K562 (cell line): Measurements from ENCODE around the gene OR14A16. TPM values are rescaled to one million over a fixed set of nuclear protein-coding genes. Genes with fewer than 3 reads are reported as not detected.

Source experiments
- STAT5A ChIP-seq: IDR thresholded peaks from 2 replicates; pipeline ENCODE4 v1.6.1; 2012; ENCODE audit warnings: low read length, inconsistent platforms, borderline replicate concordance
- TAF1 ChIP-seq: IDR thresholded peaks from 2 replicates; pipeline ENCODE4 v1.6.1; 2011; ENCODE audit warnings: mild to moderate bottlenecking, low read length, moderate library complexity; ENCODE audit not compliant: insufficient read depth, control insufficient read depth, severe bottlenecking; ENCODE audit errors: extremely low read depth
- ZKSCAN8 ChIP-seq: fragments of 200-800 bp; sonication (Bioruptor generic); IDR thresholded peaks from 2 replicates; pipeline ENCODE4 v1.6.1; 2016; ENCODE audit warnings: missing genetic modification characterization, missing compliant biosample characterization
- ZNF384 ChIP-seq: IDR thresholded peaks from 2 replicates; pipeline ENCODE4 v1.6.1; 2012; ENCODE audit warnings: low read depth, low read length, improper control_type of control experiment
- polyA plus RNA-seq, 8 experiments: library from polyadenylated mRNA; depleted of rRNA in 4 of 8; stranded (reverse) in 5 of 8; unstranded in 3 of 8; fragments of >200 nt; fragmentation: Nextera tagmentation in 2 of 8; fragmentation: Illumina TruSeq in 1 of 8; extraction: Ambion mirVana in 2 of 8; extraction: Trizol in 1 of 8; gene quantifications; 2 replicates each; pipeline versions ENCODE4 v1.2.1 to v1.2.3, GENCODE V29; 2011 to 2014; ENCODE audit warnings: inconsistent platforms in 1 of 8, missing spikeins in 1 of 8
- total RNA-seq, 7 experiments: library from RNA; depleted of rRNA in 6 of 7; stranded (reverse); fragments of >200 nt in 6 of 7; fragmentation: Illumina TruSeq in 2 of 7; extraction: Trizol in 2 of 7; gene quantifications; 2 replicates each; pipeline versions ENCODE4 v1.2.1 to v1.2.3, GENCODE V29; 2011 to 2021; ENCODE audit warnings: low replicate concordance in 1 of 7
- TF ChIP-seq, protein P1 (sequence below): sonication (generic); formaldehyde crosslinking; IDR thresholded peaks from 2 replicates; pipeline ENCODE4 v1.8.0; 2022; ENCODE audit warnings: mild to moderate bottlenecking, missing genetic modification reagents
- TF ChIP-seq, protein P2 (sequence below): fragments of 250-450 bp; sonication (Bioruptor Pico); IDR thresholded peaks from 2 replicates; pipeline ENCODE4 v1.4.0; 2020
- TF ChIP-seq, protein P3 (sequence below), 2 experiments: fragments of 450-650 bp; IDR thresholded peaks; 2 replicates each; pipeline ENCODE4 v1.6.1; 2016; ENCODE audit warnings: mild to moderate bottlenecking in 2 of 2, borderline replicate concordance in 1 of 2, low read depth in 1 of 2, moderate library complexity in 1 of 2

Gene OR14A16
- total and polyA plus RNA-seq, 9 of the 15 experiments (the other 6 are each of a cell fraction or from before 2014, with no cell fraction given), result not detected

DNA sequence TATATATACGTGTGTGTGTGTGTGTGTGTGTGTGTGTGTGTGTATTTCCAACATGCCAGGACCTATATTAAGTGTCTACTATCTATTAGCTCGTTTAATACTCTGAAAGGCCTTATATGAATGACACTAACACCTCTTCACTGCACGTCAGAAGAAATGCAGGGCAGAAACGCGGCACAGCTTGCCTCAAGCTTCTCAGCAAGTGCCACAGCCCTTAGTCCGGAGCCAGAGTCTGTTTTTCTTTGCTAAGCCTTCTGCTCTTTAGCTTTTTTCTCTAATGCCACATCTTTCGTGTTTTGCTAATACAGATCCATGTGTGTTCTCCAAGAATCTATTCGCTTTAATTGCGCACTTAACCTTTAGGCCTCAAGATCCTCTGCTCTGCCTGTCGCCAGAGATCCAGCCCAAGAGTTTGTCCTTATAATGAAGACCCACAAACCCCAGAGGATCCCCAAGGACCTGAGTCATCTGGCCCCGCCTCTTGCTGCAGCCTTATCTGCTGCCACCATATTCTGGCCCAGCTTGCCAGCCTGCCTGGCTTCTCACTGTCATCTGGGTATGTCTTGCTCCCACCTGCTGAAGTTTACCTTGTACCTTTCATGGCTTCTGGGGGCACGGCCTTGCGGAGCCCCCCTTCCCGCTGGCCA lies 31.1 kb upstream of the OR14A16 start (continued):
- peak; percentile 69 for TF ChIP-seq STAT5A
- peak; percentile 22; the same call in 1 of the 2 replicates for TF ChIP-seq ZKSCAN8 (CRISPR knock-in tag)
- peak; percentile 23 for TF ChIP-seq TAF1
- TF ChIP-seq, protein P1, sequence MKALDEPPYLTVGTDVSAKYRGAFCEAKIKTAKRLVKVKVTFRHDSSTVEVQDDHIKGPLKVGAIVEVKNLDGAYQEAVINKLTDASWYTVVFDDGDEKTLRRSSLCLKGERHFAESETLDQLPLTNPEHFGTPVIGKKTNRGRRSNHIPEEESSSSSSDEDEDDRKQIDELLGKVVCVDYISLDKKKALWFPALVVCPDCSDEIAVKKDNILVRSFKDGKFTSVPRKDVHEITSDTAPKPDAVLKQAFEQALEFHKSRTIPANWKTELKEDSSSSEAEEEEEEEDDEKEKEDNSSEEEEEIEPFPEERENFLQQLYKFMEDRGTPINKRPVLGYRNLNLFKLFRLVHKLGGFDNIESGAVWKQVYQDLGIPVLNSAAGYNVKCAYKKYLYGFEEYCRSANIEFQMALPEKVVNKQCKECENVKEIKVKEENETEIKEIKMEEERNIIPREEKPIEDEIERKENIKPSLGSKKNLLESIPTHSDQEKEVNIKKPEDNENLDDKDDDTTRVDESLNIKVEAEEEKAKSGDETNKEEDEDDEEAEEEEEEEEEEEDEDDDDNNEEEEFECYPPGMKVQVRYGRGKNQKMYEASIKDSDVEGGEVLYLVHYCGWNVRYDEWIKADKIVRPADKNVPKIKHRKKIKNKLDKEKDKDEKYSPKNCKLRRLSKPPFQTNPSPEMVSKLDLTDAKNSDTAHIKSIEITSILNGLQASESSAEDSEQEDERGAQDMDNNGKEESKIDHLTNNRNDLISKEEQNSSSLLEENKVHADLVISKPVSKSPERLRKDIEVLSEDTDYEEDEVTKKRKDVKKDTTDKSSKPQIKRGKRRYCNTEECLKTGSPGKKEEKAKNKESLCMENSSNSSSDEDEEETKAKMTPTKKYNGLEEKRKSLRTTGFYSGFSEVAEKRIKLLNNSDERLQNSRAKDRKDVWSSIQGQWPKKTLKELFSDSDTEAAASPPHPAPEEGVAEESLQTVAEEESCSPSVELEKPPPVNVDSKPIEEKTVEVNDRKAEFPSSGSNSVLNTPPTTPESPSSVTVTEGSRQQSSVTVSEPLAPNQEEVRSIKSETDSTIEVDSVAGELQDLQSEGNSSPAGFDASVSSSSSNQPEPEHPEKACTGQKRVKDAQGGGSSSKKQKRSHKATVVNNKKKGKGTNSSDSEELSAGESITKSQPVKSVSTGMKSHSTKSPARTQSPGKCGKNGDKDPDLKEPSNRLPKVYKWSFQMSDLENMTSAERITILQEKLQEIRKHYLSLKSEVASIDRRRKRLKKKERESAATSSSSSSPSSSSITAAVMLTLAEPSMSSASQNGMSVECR, result no peak
- TF ChIP-seq, protein P2, sequence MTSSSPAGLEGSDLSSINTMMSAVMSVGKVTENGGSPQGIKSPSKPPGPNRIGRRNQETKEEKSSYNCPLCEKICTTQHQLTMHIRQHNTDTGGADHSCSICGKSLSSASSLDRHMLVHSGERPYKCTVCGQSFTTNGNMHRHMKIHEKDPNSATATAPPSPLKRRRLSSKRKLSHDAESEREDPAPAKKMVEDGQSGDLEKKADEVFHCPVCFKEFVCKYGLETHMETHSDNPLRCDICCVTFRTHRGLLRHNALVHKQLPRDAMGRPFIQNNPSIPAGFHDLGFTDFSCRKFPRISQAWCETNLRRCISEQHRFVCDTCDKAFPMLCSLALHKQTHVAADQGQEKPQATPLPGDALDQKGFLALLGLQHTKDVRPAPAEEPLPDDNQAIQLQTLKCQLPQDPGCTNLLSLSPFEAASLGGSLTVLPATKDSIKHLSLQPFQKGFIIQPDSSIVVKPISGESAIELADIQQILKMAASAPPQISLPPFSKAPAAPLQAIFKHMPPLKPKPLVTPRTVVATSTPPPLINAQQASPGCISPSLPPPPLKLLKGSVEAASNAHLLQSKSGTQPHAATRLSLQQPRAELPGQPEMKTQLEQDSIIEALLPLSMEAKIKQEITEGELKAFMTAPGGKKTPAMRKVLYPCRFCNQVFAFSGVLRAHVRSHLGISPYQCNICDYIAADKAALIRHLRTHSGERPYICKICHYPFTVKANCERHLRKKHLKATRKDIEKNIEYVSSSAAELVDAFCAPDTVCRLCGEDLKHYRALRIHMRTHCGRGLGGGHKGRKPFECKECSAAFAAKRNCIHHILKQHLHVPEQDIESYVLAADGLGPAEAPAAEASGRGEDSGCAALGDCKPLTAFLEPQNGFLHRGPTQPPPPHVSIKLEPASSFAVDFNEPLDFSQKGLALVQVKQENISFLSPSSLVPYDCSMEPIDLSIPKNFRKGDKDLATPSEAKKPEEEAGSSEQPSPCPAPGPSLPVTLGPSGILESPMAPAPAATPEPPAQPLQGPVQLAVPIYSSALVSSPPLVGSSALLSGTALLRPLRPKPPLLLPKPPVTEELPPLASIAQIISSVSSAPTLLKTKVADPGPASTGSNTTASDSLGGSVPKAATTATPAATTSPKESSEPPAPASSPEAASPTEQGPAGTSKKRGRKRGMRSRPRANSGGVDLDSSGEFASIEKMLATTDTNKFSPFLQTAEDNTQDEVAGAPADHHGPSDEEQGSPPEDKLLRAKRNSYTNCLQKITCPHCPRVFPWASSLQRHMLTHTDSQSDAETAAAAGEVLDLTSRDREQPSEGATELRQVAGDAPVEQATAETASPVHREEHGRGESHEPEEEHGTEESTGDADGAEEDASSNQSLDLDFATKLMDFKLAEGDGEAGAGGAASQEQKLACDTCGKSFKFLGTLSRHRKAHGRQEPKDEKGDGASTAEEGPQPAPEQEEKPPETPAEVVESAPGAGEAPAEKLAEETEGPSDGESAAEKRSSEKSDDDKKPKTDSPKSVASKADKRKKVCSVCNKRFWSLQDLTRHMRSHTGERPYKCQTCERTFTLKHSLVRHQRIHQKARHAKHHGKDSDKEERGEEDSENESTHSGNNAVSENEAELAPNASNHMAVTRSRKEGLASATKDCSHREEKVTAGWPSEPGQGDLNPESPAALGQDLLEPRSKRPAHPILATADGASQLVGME (CRISPR knock-in tag), result no peak
- TF ChIP-seq ZNF384, result no peak
- TF ChIP-seq, protein P3, sequence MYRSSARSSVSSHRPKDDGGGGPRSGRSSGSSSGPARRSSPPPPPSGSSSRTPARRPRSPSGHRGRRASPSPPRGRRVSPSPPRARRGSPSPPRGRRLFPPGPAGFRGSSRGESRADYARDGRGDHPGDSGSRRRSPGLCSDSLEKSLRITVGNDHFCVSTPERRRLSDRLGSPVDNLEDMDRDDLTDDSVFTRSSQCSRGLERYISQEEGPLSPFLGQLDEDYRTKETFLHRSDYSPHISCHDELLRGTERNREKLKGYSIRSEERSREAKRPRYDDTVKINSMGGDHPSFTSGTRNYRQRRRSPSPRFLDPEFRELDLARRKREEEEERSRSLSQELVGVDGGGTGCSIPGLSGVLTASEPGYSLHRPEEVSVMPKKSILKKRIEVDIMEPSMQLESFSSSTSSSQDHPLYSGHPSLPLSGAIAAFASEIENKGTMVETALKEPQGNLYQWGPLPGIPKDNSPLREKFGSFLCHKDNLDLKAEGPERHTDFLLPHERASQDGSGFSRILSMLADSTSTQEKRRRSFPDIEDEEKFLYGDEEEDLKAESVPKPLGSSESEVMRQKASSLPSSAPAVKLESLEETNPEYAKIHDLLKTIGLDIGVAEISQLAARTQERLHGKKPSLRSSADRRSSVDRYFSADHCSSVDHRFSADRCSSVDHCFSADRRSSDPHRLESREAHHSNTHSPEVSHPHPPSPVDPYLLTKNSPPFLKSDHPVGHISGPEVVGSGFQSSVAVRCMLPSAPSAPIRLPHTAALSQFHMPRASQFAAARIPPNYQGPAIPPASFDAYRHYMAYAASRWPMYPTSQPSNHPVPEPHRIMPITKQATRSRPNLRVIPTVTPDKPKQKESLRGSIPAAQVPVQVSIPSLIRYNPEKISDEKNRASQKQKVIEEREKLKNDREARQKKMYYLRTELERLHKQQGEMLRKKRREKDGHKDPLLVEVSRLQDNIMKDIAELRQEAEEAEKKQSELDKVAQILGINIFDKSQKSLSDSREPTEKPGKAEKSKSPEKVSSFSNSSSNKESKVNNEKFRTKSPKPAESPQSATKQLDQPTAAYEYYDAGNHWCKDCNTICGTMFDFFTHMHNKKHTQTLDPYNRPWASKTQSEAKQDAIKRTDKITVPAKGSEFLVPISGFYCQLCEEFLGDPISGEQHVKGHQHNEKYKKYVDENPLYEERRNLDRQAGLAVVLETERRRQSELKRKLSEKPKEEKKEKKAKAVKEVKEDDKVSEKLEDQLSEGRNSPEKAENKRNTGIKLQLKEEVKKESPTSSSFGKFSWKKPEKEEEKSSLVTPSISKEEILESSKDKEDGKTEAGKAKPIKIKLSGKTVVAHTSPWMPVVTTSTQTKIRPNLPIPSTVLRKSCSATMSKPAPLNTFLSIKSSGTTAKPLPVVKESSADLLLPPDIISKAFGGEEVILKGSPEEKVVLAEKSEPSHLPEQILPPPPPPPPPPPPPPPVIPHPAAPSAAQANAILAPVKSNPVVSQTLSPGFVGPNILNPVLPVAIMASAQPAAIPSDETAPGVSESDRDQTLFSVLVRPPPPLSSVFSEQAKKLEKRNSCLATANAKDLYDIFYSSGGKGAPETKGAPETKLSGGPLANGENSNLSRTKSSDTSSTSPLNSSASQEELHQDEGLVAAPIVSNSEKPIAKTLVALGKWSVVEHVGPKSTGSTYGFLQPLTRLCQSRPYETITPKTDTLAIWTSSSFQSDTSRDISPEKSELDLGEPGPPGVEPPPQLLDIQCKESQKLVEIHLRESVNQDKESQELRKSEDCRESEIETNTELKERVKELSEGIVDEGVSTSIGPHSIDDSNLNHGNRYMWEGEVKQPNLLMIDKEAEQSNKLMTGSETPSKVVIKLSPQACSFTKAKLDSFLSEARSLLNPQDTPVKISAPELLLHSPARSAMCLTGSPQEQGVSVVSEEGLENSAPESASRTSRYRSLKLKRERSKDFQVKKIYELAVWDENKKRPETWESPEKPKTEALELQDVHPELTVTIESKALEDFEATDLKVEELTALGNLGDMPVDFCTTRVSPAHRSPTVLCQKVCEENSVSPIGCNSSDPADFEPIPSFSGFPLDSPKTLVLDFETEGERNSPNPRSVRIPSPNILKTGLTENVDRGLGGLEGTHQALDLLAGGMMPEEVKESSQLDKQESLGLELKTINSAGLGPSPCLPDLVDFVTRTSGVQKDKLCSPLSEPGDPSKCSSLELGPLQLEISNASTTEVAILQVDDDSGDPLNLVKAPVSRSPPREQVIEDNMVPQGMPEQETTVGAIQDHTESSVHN (IDR thresholded peaks at IDR 0.05; ENCODE audit: borderline replicate concordance in 1 of 2, low read depth in 1 of 2), result no peak
